NCI-H446 (cell line): Measurements from ENCODE around the gene TNKS1BP1.
A peak's percentile ranks its signal among the peaks of the same experiment; 100 is the strongest.

ENCODE experiments used
- DNase-seq, 2 experiments: peaks; one replicate each; lab custom pipeline; 2025; lab: John Stamatoyannopoulos, UW

The TNKS1BP1 gene

GRCh38 chr11:57251491-57252104 is 73.2 kb downstream of the TNKS1BP1 start:
- DNase-seq = peak; percentile 16 to 35

GRCh38 chr11:57251037-57251436 is 73.7 kb downstream of the TNKS1BP1 start:
- no peak for DNase-seq
